Hepatocyte (in vitro differentiated cells): ENCODE results near the gene TOB1. TPM values are rescaled to one million over a fixed set of nuclear protein-coding genes. Genes with fewer than 3 reads are reported as not detected.

ENCODE experiments used
- DNase-seq: peaks from one replicate; pipeline ENCODE4 v3.0.0-alpha.2; 2016; ENCODE audit warnings: low spot score
- H2AFZ ChIP-seq: fragments of 200-600 bp; sonication (generic); 2 replicates; pipeline ENCODE4 v1.6.0; 2016; ENCODE audit warnings: antibody characterized with exemption, mild to moderate bottlenecking
- H3K27ac ChIP-seq: fragments of 200-600 bp; sonication (generic); 2 replicates; pipeline ENCODE4 v1.5.1; 2016; ENCODE audit warnings: mild to moderate bottlenecking
- H3K27me3 ChIP-seq: fragments of 200-600 bp; sonication (generic); 2 replicates; pipeline ENCODE4 v1.6.1; 2016
- H3K36me3 ChIP-seq: fragments of 200-600 bp; sonication (generic); replicated peaks from 2 replicates; pipeline ENCODE4 v1.5.1; 2016; ENCODE audit warnings: low read depth; ENCODE audit not compliant: insufficient read depth
- H3K4me1 ChIP-seq: fragments of 200-600 bp; sonication (generic); 2 replicates; pipeline ENCODE4 v1.5.1; 2016; ENCODE audit warnings: mild to moderate bottlenecking, moderate library complexity; ENCODE audit not compliant: insufficient read depth
- H3K4me2 ChIP-seq: fragments of 200-600 bp; sonication (generic); 2 replicates; pipeline ENCODE4 v1.6.0; 2016
- H3K4me3 ChIP-seq: fragments of 200-600 bp; sonication (generic); 2 replicates; pipeline ENCODE4 v1.5.1; 2016; ENCODE audit warnings: mild to moderate bottlenecking
- H3K79me2 ChIP-seq: fragments of 200-600 bp; sonication (generic); 2 replicates; pipeline ENCODE4 v1.6.0; 2017; ENCODE audit warnings: mild to moderate bottlenecking
- H3K9me2 ChIP-seq: fragments of 200-600 bp; sonication (generic); replicated peaks from 2 replicates; pipeline ENCODE4 v1.6.0; 2017; ENCODE audit warnings: mild to moderate bottlenecking; ENCODE audit not compliant: insufficient read depth
- H3K9me3 ChIP-seq: fragments of 200-600 bp; sonication (generic); 2 replicates; pipeline ENCODE4 v1.5.1; 2016; ENCODE audit warnings: low read depth, mild to moderate bottlenecking
- H4K20me1 ChIP-seq: fragments of 200-600 bp; sonication (generic); 2 replicates; pipeline ENCODE4 v1.6.0; 2016; ENCODE audit warnings: mild to moderate bottlenecking; ENCODE audit not compliant: insufficient read depth, poor library complexity, severe bottlenecking
- EZH2 ChIP-seq: fragments of 200-600 bp; sonication (generic); IDR thresholded peaks from 2 replicates; pipeline ENCODE4 v1.6.1; 2016; ENCODE audit warnings: antibody characterized with exemption, mild to moderate bottlenecking, borderline replicate concordance
- EZH2phosphoT487 ChIP-seq: fragments of 200-600 bp; sonication (generic); IDR thresholded peaks from one replicate; pipeline ENCODE4 v1.6.1; 2018; ENCODE audit warnings: antibody characterized with exemption, mild to moderate bottlenecking, low read depth, moderate library complexity; ENCODE audit not compliant: unreplicated experiment, severe bottlenecking
- WGBS: methylation state at CpG from one replicate; pipeline ENCODE4 v1.1.6; 2016; ENCODE audit warnings: low lambda C conversion rate; ENCODE audit errors: missing lambda C conversion rate; 5-methylcytosine and 5-hydroxymethylcytosine counted together
- polyA plus RNA-seq: library from polyadenylated mRNA; unstranded; fragments of >200 nt; fragmentation: Nextera tagmentation; extraction: Ambion mirVana; gene quantifications from 2 replicates; pipeline ENCODE4 v1.2.1, GENCODE V29; 2016
- total RNA-seq: library from RNA; depleted of rRNA; stranded (reverse); fragments of >200 nt; gene quantifications from 2 replicates; pipeline ENCODE4 v1.2.3, GENCODE V29; 2014
- TF ChIP-seq, protein P1 (sequence below): fragments of 200-600 bp; sonication (generic); IDR thresholded peaks from 2 replicates; pipeline ENCODE4 v1.5.1; 2016; ENCODE audit warnings: antibody characterized with exemption, mild to moderate bottlenecking; ENCODE audit not compliant: poor library complexity

The TOB1 gene
- total and polyA plus RNA-seq, 2 experiments from 2014 or later: 43.2 to 52.1 TPM

GRCh38 chr17:50883850-50884438 is 17.8 kb upstream of the TOB1 start:
- no peak for DNase-seq
- H3K27ac ChIP-seq: peak overlapping the region; percentile 100
- H4K20me1 ChIP-seq: no peaks in the 10 kb centered on the region
- no peaks in the 10 kb centered on the region for H3K79me2 ChIP-seq
- H3K4me3 ChIP-seq: no peak overlapping the region
- H3K9me2 ChIP-seq: no peaks in the 10 kb centered on the region
- H2AFZ ChIP-seq: no peak overlapping the region
- H3K4me1 ChIP-seq: peaks cover 31% of the 10 kb centered on the region
- 74% methylated on average over 5 of the region's 5 CpGs for WGBS
- H3K9me3 ChIP-seq: no peaks in the 10 kb centered on the region
- no peaks in the 10 kb centered on the region for H3K27me3 ChIP-seq
- H3K36me3 ChIP-seq: no peaks in the 10 kb centered on the region
- TF ChIP-seq EZH2: no peak
- TF ChIP-seq EZH2phosphoT487: no peak
- TF ChIP-seq, protein P1, sequence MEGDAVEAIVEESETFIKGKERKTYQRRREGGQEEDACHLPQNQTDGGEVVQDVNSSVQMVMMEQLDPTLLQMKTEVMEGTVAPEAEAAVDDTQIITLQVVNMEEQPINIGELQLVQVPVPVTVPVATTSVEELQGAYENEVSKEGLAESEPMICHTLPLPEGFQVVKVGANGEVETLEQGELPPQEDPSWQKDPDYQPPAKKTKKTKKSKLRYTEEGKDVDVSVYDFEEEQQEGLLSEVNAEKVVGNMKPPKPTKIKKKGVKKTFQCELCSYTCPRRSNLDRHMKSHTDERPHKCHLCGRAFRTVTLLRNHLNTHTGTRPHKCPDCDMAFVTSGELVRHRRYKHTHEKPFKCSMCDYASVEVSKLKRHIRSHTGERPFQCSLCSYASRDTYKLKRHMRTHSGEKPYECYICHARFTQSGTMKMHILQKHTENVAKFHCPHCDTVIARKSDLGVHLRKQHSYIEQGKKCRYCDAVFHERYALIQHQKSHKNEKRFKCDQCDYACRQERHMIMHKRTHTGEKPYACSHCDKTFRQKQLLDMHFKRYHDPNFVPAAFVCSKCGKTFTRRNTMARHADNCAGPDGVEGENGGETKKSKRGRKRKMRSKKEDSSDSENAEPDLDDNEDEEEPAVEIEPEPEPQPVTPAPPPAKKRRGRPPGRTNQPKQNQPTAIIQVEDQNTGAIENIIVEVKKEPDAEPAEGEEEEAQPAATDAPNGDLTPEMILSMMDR: no peak
- H3K4me2 ChIP-seq: peak overlapping the region; percentile 70

- H3K9me3 ChIP-seq: no peaks in the 10 kb centered on the region
- 89% methylated on average over 7 of the region's 7 CpGs for WGBS
- peaks cover 5% of the 10 kb centered on the region for H3K36me3 ChIP-seq
- H2AFZ ChIP-seq: no peak overlapping the region
- DNase-seq: no peak
- no peak overlapping the region for H3K4me3 ChIP-seq
- no peaks in the 10 kb centered on the region for H4K20me1 ChIP-seq
- H3K79me2 ChIP-seq: no peaks in the 10 kb centered on the region
- no peaks in the 10 kb centered on the region for H3K9me2 ChIP-seq
- no peak overlapping the region for H3K4me2 ChIP-seq
- TF ChIP-seq EZH2phosphoT487: no peak
- TF ChIP-seq, protein P1: no peak
- no peak for TF ChIP-seq EZH2
- H3K27me3 ChIP-seq: no peaks in the 10 kb centered on the region
- H3K27ac ChIP-seq: peak overlapping the region; percentile 63
- peaks cover 29% of the 10 kb centered on the region for H3K4me1 ChIP-seq
Measured at GRCh38 chr17:50882851-50883250, 16.7 kb upstream of the TOB1 start.

GRCh38 chr17:50881182-50881581 is 15.0 kb upstream of the TOB1 start:
- peaks cover 5% of the 10 kb centered on the region for H3K36me3 ChIP-seq
- no peak overlapping the region for H3K27ac ChIP-seq
- peaks cover 26% of the 10 kb centered on the region for H3K4me1 ChIP-seq
- H2AFZ ChIP-seq: no peak overlapping the region
- TF ChIP-seq EZH2phosphoT487 (no peak), EZH2 (no peak)
- TF ChIP-seq, protein P1: no peak
- H3K79me2 ChIP-seq: no peaks in the 10 kb centered on the region
- no peaks in the 10 kb centered on the region for H3K9me2 ChIP-seq
- no peaks in the 10 kb centered on the region for H3K9me3 ChIP-seq
- H3K27me3 ChIP-seq: no peaks in the 10 kb centered on the region
- H3K4me3 ChIP-seq: no peak overlapping the region
- H3K4me2 ChIP-seq: no peak overlapping the region
- no peaks in the 10 kb centered on the region for H4K20me1 ChIP-seq
- 93% methylated on average over 2 of the region's 2 CpGs for WGBS
- DNase-seq: no peak
